GM12878 (cell line): ENCODE results near the gene MLST8. TPM values are rescaled to one million over a fixed set of nuclear protein-coding genes. Genes with fewer than 3 reads are reported as not detected.

Experiments
- ATF7 ChIP-seq: fragments of 450-650 bp; IDR thresholded peaks from 2 replicates; pipeline ENCODE4 v1.6.1; 2016; ENCODE audit warnings: low read depth, mild to moderate bottlenecking
- CREB1 ChIP-seq: IDR thresholded peaks from 2 replicates; pipeline ENCODE4 v1.6.1; 2012; ENCODE audit warnings: low read depth, mild to moderate bottlenecking, inconsistent platforms
- E2F8 ChIP-seq: fragments of 450-650 bp; IDR thresholded peaks from 2 replicates; pipeline ENCODE4 v1.6.1; 2018; ENCODE audit warnings: mild to moderate bottlenecking, low read depth, moderate library complexity; ENCODE audit not compliant: partially characterized antibody
- ELK1 ChIP-seq: IDR thresholded peaks from 2 replicates; pipeline ENCODE4 v1.6.1; 2012; ENCODE audit warnings: low read depth, low read length, improper control_type of control experiment
- FOS ChIP-seq: IDR thresholded peaks from 3 replicates; pipeline ENCODE4 v1.6.1; 2011; ENCODE audit warnings: borderline replicate concordance; ENCODE audit not compliant: insufficient read length; ENCODE audit errors: extremely low read depth
- IRF4 ChIP-seq: IDR thresholded peaks from 2 replicates; pipeline ENCODE4 v1.6.1; 2011; ENCODE audit warnings: low read depth, low read length
- NBN ChIP-seq: fragments of 450-650 bp; IDR thresholded peaks from 2 replicates; pipeline ENCODE4 v1.6.1; 2016
- NR2C2 ChIP-seq: IDR thresholded peaks from 2 replicates; pipeline ENCODE4 v1.6.1; 2011; ENCODE audit warnings: borderline replicate concordance, low read depth; ENCODE audit not compliant: control insufficient read depth, insufficient read length
- RAD51 ChIP-seq: fragments of 450-650 bp; IDR thresholded peaks from 2 replicates; pipeline ENCODE4 v1.6.1; 2016; ENCODE audit warnings: moderate library complexity, mild to moderate bottlenecking, inconsistent platforms
- RBBP5 ChIP-seq: fragments of 200-600 bp; sonication (generic); conservative IDR thresholded peaks from 2 replicates; pipeline ENCODE4 v1.6.1; 2016
- RELA ChIP-seq: fragments of 450-650 bp; IDR thresholded peaks from 2 replicates; pipeline ENCODE4 v1.8.0; 2014; ENCODE audit warnings: borderline replicate concordance; ENCODE audit not compliant: partially characterized antibody
- YY1 ChIP-seq: IDR thresholded peaks from 2 replicates; pipeline ENCODE4 v1.6.1; 2011; ENCODE audit warnings: low read depth, mild to moderate bottlenecking, low read length
- polyA plus RNA-seq, 11 experiments: library from polyadenylated mRNA; depleted of rRNA in 4 of 11; unstranded in 6 of 11; stranded (reverse) in 5 of 11; fragments of >200 nt; fragmentation: Nextera tagmentation in 4 of 11; fragmentation: Illumina TruSeq in 1 of 11; extraction: Ambion mirVana in 4 of 11; extraction: Trizol in 1 of 11; gene quantifications; 1 replicate in 1 of 11; 2 replicates in 10 of 11; pipeline versions ENCODE4 v1.2.1 to v1.2.3, GENCODE V29; 2011 to 2016; ENCODE audit warnings: inconsistent platforms in 2 of 11, missing spikeins in 2 of 11, low read depth in 1 of 11
- total RNA-seq, 4 experiments: library from RNA; depleted of rRNA in 3 of 4; stranded (reverse); fragments of >200 nt in 3 of 4; fragmentation: Illumina TruSeq in 1 of 4; extraction: Trizol in 1 of 4; gene quantifications; 2 replicates each; pipeline versions ENCODE4 v1.2.1 to v1.2.3, GENCODE V29; 2013 to 2021
- TF ChIP-seq, protein P1 (sequence below): fragments of 450-650 bp; IDR thresholded peaks from 2 replicates; pipeline ENCODE4 v1.6.1; 2018; ENCODE audit warnings: borderline replicate concordance, mild to moderate bottlenecking; ENCODE audit not compliant: partially characterized antibody

The MLST8 gene
- total and polyA plus RNA-seq, 10 of the 15 experiments (the other 5 are each of a cell fraction or from before 2014, with no cell fraction given) = 1.0 to 114 (median 64.2) TPM

DNA sequence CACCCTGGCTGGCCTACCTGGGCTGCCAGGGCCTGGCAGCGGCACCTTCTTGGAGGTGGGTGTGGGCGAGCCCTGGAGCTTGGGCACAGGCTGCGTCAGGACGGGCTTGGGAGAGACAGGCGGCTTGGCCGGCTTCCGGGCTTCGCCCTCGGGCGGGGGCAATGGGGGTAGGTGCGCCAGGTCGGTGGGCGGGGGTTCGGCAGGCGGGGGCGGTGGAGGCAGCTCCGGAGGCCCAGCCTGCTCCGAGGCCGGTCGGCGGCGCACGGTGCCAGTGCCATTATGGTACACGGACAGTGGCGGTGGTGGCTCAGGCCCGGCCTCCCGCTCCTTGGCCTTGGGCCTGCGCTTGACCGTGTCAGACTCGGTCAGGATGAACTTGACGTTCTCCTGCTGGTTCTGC lies 25.7 kb upstream of the MLST8 start (continued):
- TF ChIP-seq E2F8 = no peak
- no peak for TF ChIP-seq RBBP5
- TF ChIP-seq CREB1 = no peak
- TF ChIP-seq, protein P1, sequence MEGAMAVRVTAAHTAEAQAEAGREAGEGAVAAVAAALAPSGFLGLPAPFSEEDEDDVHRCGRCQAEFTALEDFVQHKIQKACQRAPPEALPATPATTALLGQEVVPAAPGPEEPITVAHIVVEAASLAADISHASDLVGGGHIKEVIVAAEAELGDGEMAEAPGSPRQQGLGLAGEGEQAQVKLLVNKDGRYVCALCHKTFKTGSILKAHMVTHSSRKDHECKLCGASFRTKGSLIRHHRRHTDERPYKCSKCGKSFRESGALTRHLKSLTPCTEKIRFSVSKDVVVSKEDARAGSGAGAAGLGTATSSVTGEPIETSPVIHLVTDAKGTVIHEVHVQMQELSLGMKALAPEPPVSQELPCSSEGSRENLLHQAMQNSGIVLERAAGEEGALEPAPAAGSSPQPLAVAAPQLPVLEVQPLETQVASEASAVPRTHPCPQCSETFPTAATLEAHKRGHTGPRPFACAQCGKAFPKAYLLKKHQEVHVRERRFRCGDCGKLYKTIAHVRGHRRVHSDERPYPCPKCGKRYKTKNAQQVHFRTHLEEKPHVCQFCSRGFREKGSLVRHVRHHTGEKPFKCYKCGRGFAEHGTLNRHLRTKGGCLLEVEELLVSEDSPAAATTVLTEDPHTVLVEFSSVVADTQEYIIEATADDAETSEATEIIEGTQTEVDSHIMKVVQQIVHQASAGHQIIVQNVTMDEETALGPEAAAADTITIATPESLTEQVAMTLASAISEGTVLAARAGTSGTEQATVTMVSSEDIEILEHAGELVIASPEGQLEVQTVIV = no peak
- no peak for TF ChIP-seq NBN
- TF ChIP-seq NR2C2 = no peak
- TF ChIP-seq RAD51 = no peak
- TF ChIP-seq ELK1 = no peak
- TF ChIP-seq RELA = no peak
- TF ChIP-seq FOS = no peak
- TF ChIP-seq ATF7 = no peak
- TF ChIP-seq IRF4 = no peak
- TF ChIP-seq YY1 = no peak
